KBM-7 (cell line): ENCODE measurements around the gene ZNF580.

ENCODE experiments used
- DNase-seq: peaks from one replicate; pipeline ENCODE4 v3.0.0-alpha.2; 2015
- in situ Hi-C: fragments of 300-500 bp; cut with MboI; formaldehyde crosslinking; loops from 2 replicates; pipeline ENCODE4 v1.14.3; 2020; ENCODE audit warnings: low sequenced_read_pairs, low pct_unique_long_range_greater_than_20kb, mixed read lengths

ZNF580 gene

GRCh38 chr19:55685776-55686175 is 45.0 kb downstream of the ZNF580 start:
- no peak for DNase-seq
- in situ Hi-C loops, result no loop called here

DNA sequence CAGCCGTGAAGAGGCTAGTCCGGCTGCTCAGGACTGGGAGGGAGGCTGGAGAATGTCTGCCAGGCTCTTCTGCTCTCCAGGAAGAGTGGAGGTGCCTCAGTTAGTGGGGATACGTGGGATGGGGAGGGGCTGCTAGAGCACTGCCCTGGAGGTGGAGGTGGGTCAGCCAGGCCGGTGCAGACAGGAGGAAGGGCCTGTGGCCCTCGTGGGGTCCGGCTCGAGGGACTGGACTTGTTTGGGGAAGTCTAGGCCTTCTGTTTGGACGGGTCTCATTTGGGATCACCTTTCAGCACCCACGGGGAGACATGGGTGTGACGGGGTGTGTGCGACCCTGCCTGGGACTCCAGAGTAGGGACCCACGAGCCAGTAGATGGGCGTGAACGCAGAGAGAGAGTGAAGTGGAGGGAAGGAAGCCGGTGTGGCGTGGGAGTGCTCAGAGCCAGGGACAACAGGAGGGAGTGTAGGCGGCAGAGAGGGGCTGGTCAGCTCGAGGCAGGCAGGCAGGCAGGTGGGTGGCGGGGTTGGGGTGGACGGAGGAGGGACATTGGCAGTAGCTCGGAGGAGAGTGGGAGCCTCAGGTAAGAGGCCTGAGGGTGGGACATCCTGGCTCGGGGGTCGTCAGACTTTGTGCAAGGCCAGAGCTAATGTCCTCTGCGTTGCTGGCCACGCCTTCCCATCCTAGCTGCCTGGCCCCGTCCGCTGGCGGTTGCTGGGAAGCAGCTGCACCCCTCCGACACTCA is 45.7 kb downstream of the ZNF580 start:
- no peak for DNase-seq
- in situ Hi-C loops, result no loop called here

DNA sequence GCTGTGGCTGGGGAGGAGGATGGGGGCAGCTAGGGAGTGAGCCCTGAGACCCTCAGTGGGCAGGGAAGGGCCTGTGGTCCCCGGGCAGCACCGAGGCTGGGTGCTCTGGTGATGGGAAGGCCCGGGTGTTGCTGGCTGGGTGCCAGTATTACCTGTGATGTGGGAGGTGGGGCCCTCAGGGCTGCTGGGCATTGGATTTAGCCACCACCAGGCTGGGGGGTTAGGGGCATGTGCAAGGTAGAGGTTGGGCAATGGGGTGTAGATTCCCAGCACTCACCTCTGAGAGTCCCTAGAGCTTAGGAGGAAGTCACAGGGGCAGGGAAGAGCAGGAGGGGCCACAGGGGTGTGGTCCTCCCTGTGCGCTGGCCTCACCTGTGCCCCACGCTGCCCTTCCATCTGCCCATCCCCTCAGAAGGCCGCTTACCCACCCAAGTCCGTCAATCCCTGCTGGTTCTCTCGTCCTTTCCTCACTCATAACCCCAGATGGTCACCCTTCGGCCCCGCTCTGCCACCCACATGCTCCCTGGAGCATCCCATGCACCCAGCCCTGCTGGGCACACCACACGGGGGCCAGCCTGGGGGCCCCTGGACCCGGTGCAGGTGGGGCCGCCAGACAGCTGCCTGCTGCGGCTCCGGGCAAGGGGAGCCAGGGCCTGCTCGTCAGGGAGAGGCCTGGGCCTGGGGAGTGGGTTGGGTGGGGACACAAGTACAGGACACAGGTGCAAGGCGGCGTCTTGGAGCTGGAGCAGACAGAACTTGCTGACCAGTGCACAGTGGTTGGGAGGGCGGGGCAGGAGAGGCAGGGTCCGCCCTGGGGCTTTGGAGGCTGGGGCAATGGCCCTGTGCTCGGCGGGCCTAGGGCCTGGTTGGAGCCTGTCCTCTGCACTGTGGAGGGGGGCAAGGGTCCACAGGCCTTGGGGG is 46.7 kb downstream of the ZNF580 start:
- DNase-seq, result no peak
- in situ Hi-C loops, result no loop called here

DNA sequence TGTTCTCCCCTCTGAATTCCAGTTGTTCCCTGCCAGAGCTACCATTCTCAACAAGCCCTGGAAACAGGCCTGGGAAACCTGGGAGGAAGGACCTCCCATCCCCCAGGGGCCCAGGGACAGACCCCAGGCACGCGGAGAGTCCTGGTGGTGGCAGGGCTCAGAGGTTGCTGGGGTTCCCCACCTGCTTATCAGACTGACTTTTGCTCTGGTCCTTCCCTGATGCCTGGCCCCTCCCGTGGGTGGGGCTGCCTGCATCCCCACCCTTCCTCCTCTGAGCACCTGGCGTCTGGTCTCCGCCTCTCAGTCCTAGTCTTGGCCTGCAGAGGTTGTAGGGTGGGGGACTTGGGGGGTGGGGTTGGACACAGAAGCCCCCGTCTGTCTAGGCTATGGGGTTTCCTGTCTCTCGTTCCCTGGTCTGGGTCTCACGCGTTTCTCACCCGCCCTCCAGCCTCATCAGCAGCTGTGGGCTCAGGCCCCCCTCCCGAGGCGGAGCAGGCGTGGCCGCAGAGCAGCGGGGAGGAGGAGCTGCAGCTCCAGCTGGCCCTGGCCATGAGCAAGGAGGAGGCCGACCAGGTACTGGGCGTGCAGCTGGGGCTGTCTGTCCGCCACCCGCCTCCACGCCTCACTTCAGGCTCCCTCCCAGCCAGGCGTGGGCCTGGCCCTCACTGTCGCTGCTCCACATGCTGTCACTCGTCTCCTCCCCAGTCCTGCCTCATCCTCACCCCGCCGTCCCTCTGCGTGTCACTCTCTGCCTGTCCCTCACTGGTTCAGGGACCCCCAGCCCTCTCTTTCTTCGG is 47.8 kb downstream of the ZNF580 start:
- DNase-seq, result no peak
- in situ Hi-C loops, result no loop called here

GRCh38 chr19:55689411-55690108 is 48.8 kb downstream of the ZNF580 start:
- in situ Hi-C loops, result no loop called here
- DNase-seq, result no peak

- DNase-seq, result no peak
- in situ Hi-C loops, result no loop called here
Measured at GRCh38 chr19:55690109-55690768, 49.4 kb downstream of the ZNF580 start.

GRCh38 chr19:55690769-55691545 is 50.2 kb downstream of the ZNF580 start:
- DNase-seq, result no peak
- in situ Hi-C loops, result no loop called here

DNA sequence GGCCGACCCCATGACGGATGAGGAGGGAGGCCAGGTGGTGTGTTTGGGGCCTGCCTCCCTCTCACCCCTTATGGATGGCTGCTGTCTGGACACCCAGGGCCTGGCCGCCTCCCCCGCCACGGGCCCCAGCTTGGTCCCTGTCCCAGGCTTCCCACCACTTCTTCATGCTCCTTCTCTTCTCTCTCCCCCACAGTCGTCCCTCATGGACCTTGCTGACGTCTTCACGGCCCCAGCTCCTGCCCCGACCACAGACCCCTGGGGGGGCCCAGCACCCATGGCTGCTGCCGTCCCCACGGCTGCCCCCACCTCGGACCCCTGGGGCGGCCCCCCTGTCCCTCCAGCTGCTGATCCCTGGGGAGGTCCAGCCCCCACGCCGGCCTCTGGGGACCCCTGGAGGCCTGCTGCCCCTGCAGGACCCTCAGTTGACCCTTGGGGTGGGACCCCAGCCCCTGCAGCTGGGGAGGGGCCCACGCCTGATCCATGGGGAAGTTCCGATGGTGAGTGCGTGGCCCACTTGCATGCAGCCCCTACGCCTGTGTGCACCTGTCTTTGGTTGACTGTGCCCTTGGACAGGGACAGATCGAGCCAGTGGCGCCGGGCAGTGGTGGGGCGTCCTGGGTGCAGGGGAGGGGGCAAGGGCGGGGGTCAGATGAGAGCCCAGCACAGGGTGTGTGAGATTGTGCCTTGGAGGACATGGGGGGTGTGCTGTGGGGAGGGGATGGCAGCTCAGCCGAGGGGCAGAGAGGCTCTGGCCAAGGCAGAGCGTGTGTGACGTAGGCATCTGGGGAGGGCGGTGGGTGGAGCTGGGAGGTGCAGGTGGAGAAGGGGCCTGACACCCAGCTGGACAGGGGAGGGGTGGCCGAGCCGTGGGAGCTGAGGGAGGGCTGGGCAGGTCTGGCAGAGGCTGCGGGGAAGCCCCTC is 51.0 kb downstream of the ZNF580 start:
- DNase-seq, result no peak
- in situ Hi-C loops, result no loop called here

DNA sequence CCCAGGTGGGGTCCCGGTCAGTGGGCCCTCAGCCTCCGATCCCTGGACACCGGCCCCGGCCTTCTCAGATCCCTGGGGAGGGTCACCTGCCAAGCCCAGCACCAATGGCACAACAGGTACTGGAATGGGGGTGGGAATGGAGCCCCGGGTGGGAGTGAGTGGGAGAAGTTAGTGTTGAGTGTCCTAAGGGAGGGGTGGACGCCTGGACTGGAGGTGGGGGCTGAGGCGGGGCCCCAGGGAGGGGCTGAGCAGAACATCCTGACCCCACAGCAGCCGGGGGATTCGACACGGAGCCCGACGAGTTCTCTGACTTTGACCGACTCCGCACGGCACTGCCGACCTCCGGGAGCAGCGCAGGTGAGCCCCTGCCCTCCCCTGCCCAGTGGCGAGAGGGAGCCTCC is 51.9 kb downstream of the ZNF580 start:
- in situ Hi-C loops, result no loop called here
- no peak for DNase-seq
